Measurements from ENCODE around the gene EYS.
"Not testable (repeated sequence)": the region's sequence is repeated elsewhere in the genome, so short reads cannot be mapped to it uniquely, and the experiment has no call there.

The EYS gene

GRCh38 chr6:64459411-64459944 lies 1247.5 kb downstream of the EYS start:
- no peak overlapping the region for H3K9ac ChIP-seq (ENCODE audit: low read length)
- H3K27me3 ChIP-seq (ENCODE audit: control insufficient read depth, insufficient read depth, low read length) = no peaks in the 10 kb centered on the region
- H3K4me1 ChIP-seq (ENCODE audit: control insufficient read depth, insufficient read depth, low read length) = no peaks in the 10 kb centered on the region
- no peaks in the 10 kb centered on the region for H3K9me3 ChIP-seq (ENCODE audit: control insufficient read depth, insufficient read depth, low read depth, low read length)
- H3K27ac ChIP-seq (ENCODE audit: low read depth, low read length) = no peak overlapping the region
- H3K36me3 ChIP-seq (ENCODE audit: control insufficient read depth, insufficient read depth, low read length) = no peaks in the 10 kb centered on the region
- H3K4me3 ChIP-seq (ENCODE audit: low read depth, low read length) = no peak overlapping the region

GRCh38 chr6:64448101-64448500 lies 1258.9 kb downstream of the EYS start:
- not testable (repeated sequence) for H3K4me1 ChIP-seq (ENCODE audit: control insufficient read depth, insufficient read depth, low read length); H3K36me3 ChIP-seq (ENCODE audit: control insufficient read depth, insufficient read depth, low read length); H3K9ac ChIP-seq (ENCODE audit: low read length); H3K4me3 ChIP-seq (ENCODE audit: low read depth, low read length); H3K9me3 ChIP-seq (ENCODE audit: control insufficient read depth, insufficient read depth, low read depth, low read length); H3K27me3 ChIP-seq (ENCODE audit: control insufficient read depth, insufficient read depth, low read length); H3K27ac ChIP-seq (ENCODE audit: low read depth, low read length)

GRCh38 chr6:64445038-64445437 lies 1262.0 kb downstream of the EYS start:
- H3K36me3 ChIP-seq (ENCODE audit: control insufficient read depth, insufficient read depth, low read length) = no peaks in the 10 kb centered on the region
- H3K4me1 ChIP-seq (ENCODE audit: control insufficient read depth, insufficient read depth, low read length) = no peaks in the 10 kb centered on the region
- no peak overlapping the region for H3K27ac ChIP-seq (ENCODE audit: low read depth, low read length)
- no peak overlapping the region for H3K9ac ChIP-seq (ENCODE audit: low read length)
- no peak overlapping the region for H3K4me3 ChIP-seq (ENCODE audit: low read depth, low read length)
- H3K27me3 ChIP-seq (ENCODE audit: control insufficient read depth, insufficient read depth, low read length) = no peaks in the 10 kb centered on the region
- H3K9me3 ChIP-seq (ENCODE audit: control insufficient read depth, insufficient read depth, low read depth, low read length) = peaks cover 13% of the 10 kb centered on the region

GRCh38 chr6:64439274-64439673 lies 1267.8 kb downstream of the EYS start:
- Histone ChIP-seq H3K4me3 (ENCODE audit: low read depth, low read length) (no peak overlapping the region), H3K36me3 (ENCODE audit: control insufficient read depth, insufficient read depth, low read length) (no peaks in the 10 kb centered on the region)

GRCh38 chr6:64437996-64438395 lies 1269.0 kb downstream of the EYS start:
- no peak overlapping the region for H3K9ac ChIP-seq (ENCODE audit: low read length)
- H3K27me3 ChIP-seq (ENCODE audit: control insufficient read depth, insufficient read depth, low read length) = no peaks in the 10 kb centered on the region
- H3K27ac ChIP-seq (ENCODE audit: low read depth, low read length) = no peak overlapping the region
- no peaks in the 10 kb centered on the region for H3K4me1 ChIP-seq (ENCODE audit: control insufficient read depth, insufficient read depth, low read length)
- no peaks in the 10 kb centered on the region for H3K36me3 ChIP-seq (ENCODE audit: control insufficient read depth, insufficient read depth, low read length)
- peaks cover 5% of the 10 kb centered on the region for H3K9me3 ChIP-seq (ENCODE audit: control insufficient read depth, insufficient read depth, low read depth, low read length)
- H3K4me3 ChIP-seq (ENCODE audit: low read depth, low read length) = no peak overlapping the region

More at GRCh38 chr6:64439274-64439673, 1267.8 kb downstream of the EYS start:
- no peaks in the 10 kb centered on the region for H3K4me1 ChIP-seq (ENCODE audit: control insufficient read depth, insufficient read depth, low read length)
- H3K9ac ChIP-seq (ENCODE audit: low read length) = no peak overlapping the region
- H3K27ac ChIP-seq (ENCODE audit: low read depth, low read length) = no peak overlapping the region
- H3K27me3 ChIP-seq (ENCODE audit: control insufficient read depth, insufficient read depth, low read length) = no peaks in the 10 kb centered on the region
- peaks cover 5% of the 10 kb centered on the region for H3K9me3 ChIP-seq (ENCODE audit: control insufficient read depth, insufficient read depth, low read depth, low read length)

- Histone ChIP-seq H3K27ac (ENCODE audit: low read depth, low read length) (no peak overlapping the region), H3K9me3 (ENCODE audit: control insufficient read depth, insufficient read depth, low read depth, low read length) (no peaks in the 10 kb centered on the region), H3K4me3 (ENCODE audit: low read depth, low read length) (no peak overlapping the region), H3K27me3 (ENCODE audit: control insufficient read depth, insufficient read depth, low read length) (no peaks in the 10 kb centered on the region), H3K36me3 (ENCODE audit: control insufficient read depth, insufficient read depth, low read length) (no peaks in the 10 kb centered on the region), H3K9ac (ENCODE audit: low read length) (no peak overlapping the region), H3K4me1 (ENCODE audit: control insufficient read depth, insufficient read depth, low read length) (no peaks in the 10 kb centered on the region; the same call in 1 of the 2 replicates)
These were observed 1277.1 kb downstream of the EYS start for GRCh38 chr6:64429926-64430325.

GRCh38 chr6:64428186-64428585 lies 1278.8 kb downstream of the EYS start:
- H3K27ac ChIP-seq (ENCODE audit: low read depth, low read length) = no peak overlapping the region
- no peak overlapping the region for H3K9ac ChIP-seq (ENCODE audit: low read length)
- no peak overlapping the region for H3K4me3 ChIP-seq (ENCODE audit: low read depth, low read length)
- H3K4me1 ChIP-seq (ENCODE audit: control insufficient read depth, insufficient read depth, low read length) = no peaks in the 10 kb centered on the region; the same call in 1 of the 2 replicates
- no peaks in the 10 kb centered on the region for H3K27me3 ChIP-seq (ENCODE audit: control insufficient read depth, insufficient read depth, low read length)
- no peaks in the 10 kb centered on the region for H3K36me3 ChIP-seq (ENCODE audit: control insufficient read depth, insufficient read depth, low read length)
- H3K9me3 ChIP-seq (ENCODE audit: control insufficient read depth, insufficient read depth, low read depth, low read length) = no peaks in the 10 kb centered on the region

GRCh38 chr6:64415926-64416325 lies 1291.1 kb downstream of the EYS start:
- Histone ChIP-seq H3K9ac (ENCODE audit: low read length) (no peak overlapping the region), H3K27ac (ENCODE audit: low read depth, low read length) (no peak overlapping the region), H3K4me1 (ENCODE audit: control insufficient read depth, insufficient read depth, low read length) (no peaks in the 10 kb centered on the region), H3K27me3 (ENCODE audit: control insufficient read depth, insufficient read depth, low read length) (no peaks in the 10 kb centered on the region), H3K4me3 (ENCODE audit: low read depth, low read length) (no peak overlapping the region), H3K36me3 (ENCODE audit: control insufficient read depth, insufficient read depth, low read length) (no peaks in the 10 kb centered on the region), H3K9me3 (ENCODE audit: control insufficient read depth, insufficient read depth, low read depth, low read length) (peaks cover 16% of the 10 kb centered on the region)

GRCh38 chr6:64411226-64411625 lies 1295.8 kb downstream of the EYS start:
- H3K27me3 ChIP-seq (ENCODE audit: control insufficient read depth, insufficient read depth, low read length) = no peaks in the 10 kb centered on the region
- no peaks in the 10 kb centered on the region for H3K4me1 ChIP-seq (ENCODE audit: control insufficient read depth, insufficient read depth, low read length)
- no peak overlapping the region for H3K27ac ChIP-seq (ENCODE audit: low read depth, low read length)
- no peaks in the 10 kb centered on the region for H3K9me3 ChIP-seq (ENCODE audit: control insufficient read depth, insufficient read depth, low read depth, low read length)
- H3K36me3 ChIP-seq (ENCODE audit: control insufficient read depth, insufficient read depth, low read length) = no peaks in the 10 kb centered on the region
- no peak overlapping the region for H3K9ac ChIP-seq (ENCODE audit: low read length)
- no peak overlapping the region for H3K4me3 ChIP-seq (ENCODE audit: low read depth, low read length)

- Histone ChIP-seq H3K27me3 (ENCODE audit: control insufficient read depth, insufficient read depth, low read length) (no peaks in the 10 kb centered on the region), H3K9ac (ENCODE audit: low read length) (no peak overlapping the region), H3K4me1 (ENCODE audit: control insufficient read depth, insufficient read depth, low read length) (no peaks in the 10 kb centered on the region), H3K27ac (ENCODE audit: low read depth, low read length) (no peak overlapping the region), H3K9me3 (ENCODE audit: control insufficient read depth, insufficient read depth, low read depth, low read length) (no peaks in the 10 kb centered on the region), H3K4me3 (ENCODE audit: low read depth, low read length) (no peak overlapping the region), H3K36me3 (ENCODE audit: control insufficient read depth, insufficient read depth, low read length) (no peaks in the 10 kb centered on the region)
These were observed 1297.1 kb downstream of the EYS start for GRCh38 chr6:64409948-64410347.

GRCh38 chr6:64404396-64404795 lies 1302.6 kb downstream of the EYS start:
- Histone ChIP-seq H3K36me3 (ENCODE audit: control insufficient read depth, insufficient read depth, low read length) (no peaks in the 10 kb centered on the region), H3K27me3 (ENCODE audit: control insufficient read depth, insufficient read depth, low read length) (no peaks in the 10 kb centered on the region), H3K9me3 (ENCODE audit: control insufficient read depth, insufficient read depth, low read depth, low read length) (no peaks in the 10 kb centered on the region), H3K4me1 (ENCODE audit: control insufficient read depth, insufficient read depth, low read length) (no peaks in the 10 kb centered on the region), H3K4me3 (ENCODE audit: low read depth, low read length) (no peak overlapping the region), H3K27ac (ENCODE audit: low read depth, low read length) (no peak overlapping the region), H3K9ac (ENCODE audit: low read length) (no peak overlapping the region)

- H3K27me3 ChIP-seq (ENCODE audit: control insufficient read depth, insufficient read depth, low read length) = no peaks in the 10 kb centered on the region
- H3K9ac ChIP-seq (ENCODE audit: low read length) = no peak overlapping the region
- no peak overlapping the region for H3K27ac ChIP-seq (ENCODE audit: low read depth, low read length)
- H3K4me1 ChIP-seq (ENCODE audit: control insufficient read depth, insufficient read depth, low read length) = no peaks in the 10 kb centered on the region
- no peak overlapping the region for H3K4me3 ChIP-seq (ENCODE audit: low read depth, low read length)
- no peaks in the 10 kb centered on the region for H3K36me3 ChIP-seq (ENCODE audit: control insufficient read depth, insufficient read depth, low read length)
- H3K9me3 ChIP-seq (ENCODE audit: control insufficient read depth, insufficient read depth, low read depth, low read length) = no peaks in the 10 kb centered on the region
These were observed 1323.7 kb downstream of the EYS start for GRCh38 chr6:64383277-64383676.
